K562 (cell line): ENCODE data around the gene MBOAT7.

Source experiments
- CREB3L1 ChIP-seq: fragments of 450-650 bp; IDR thresholded peaks from 2 replicates; pipeline ENCODE4 v1.6.1; 2014; ENCODE audit warnings: low read depth, mild to moderate bottlenecking, moderate library complexity, borderline replicate concordance
- E2F6 ChIP-seq, 2 experiments: IDR thresholded peaks; 2 replicates each; pipeline ENCODE4 v1.6.1; 2011; ENCODE audit warnings: borderline replicate concordance in 1 of 2, control low read depth in 1 of 2, low read depth in 1 of 2, low read length in 1 of 2, mild to moderate bottlenecking in 1 of 2, mixed read lengths in 1 of 2, moderate library complexity in 1 of 2; ENCODE audit not compliant: insufficient read depth in 1 of 2, insufficient read length in 1 of 2, poor library complexity in 1 of 2, severe bottlenecking in 1 of 2; ENCODE audit errors: extremely low read depth in 1 of 2
- ETV1 ChIP-seq: fragments of 450-650 bp; conservative IDR thresholded peaks from 2 replicates; pipeline ENCODE4 v1.6.1; 2016; ENCODE audit warnings: missing genetic modification characterization, control low read depth, low read depth, missing compliant biosample characterization
- FOXM1 ChIP-seq, 2 experiments: fragments of 450-650 bp in 1 of 2; sonication (generic) in 1 of 2; formaldehyde crosslinking in 1 of 2; IDR thresholded peaks; 2 replicates each; pipeline versions ENCODE4 v1.6.1 to v1.9.0; 2017 to 2022; ENCODE audit warnings: low read depth in 2 of 2, mild to moderate bottlenecking in 2 of 2, missing genetic modification reagents in 1 of 2, moderate library complexity in 1 of 2
- HMBOX1 ChIP-seq: sonication (generic); IDR thresholded peaks from 2 replicates; pipeline ENCODE4 v1.6.1; 2016
- JUN ChIP-seq, 2 experiments: sonication (generic) in 1 of 2; formaldehyde crosslinking in 1 of 2; IDR thresholded peaks; 2 replicates each; pipeline versions ENCODE4 v1.6.1 to v1.8.0; 2012 to 2022; ENCODE audit warnings: borderline replicate concordance in 2 of 2, mild to moderate bottlenecking in 2 of 2, improper control_type of control experiment in 1 of 2, low read depth in 1 of 2, low read length in 1 of 2, missing genetic modification reagents in 1 of 2
- NFE2L1 ChIP-seq: fragments of 450-650 bp; IDR thresholded peaks from 2 replicates; pipeline ENCODE4 v1.6.1; 2016; ENCODE audit warnings: missing genetic modification characterization, low read depth, mild to moderate bottlenecking, missing compliant biosample characterization, moderate library complexity, borderline replicate concordance
- POLR3G ChIP-seq: IDR thresholded peaks from 2 replicates; pipeline ENCODE4 v1.6.1; 2011; ENCODE audit not compliant: insufficient read length, insufficient replicate concordance; ENCODE audit errors: extremely low read depth
- RBM14 ChIP-seq: fragments of 200-400 bp; formaldehyde crosslinking; IDR thresholded peaks from 2 replicates; pipeline ENCODE4 v1.6.1; 2018; ENCODE audit warnings: low read depth, mild to moderate bottlenecking, low read length, moderate library complexity, borderline replicate concordance; ENCODE audit not compliant: insufficient read depth
- TARDBP ChIP-seq: fragments of 450-650 bp; IDR thresholded peaks from 2 replicates; pipeline ENCODE4 v1.6.1; 2016

GRCh38 chr19:54151362-54152035, 37.9 kb downstream of the MBOAT7 start:
- no peak for TF ChIP-seq NFE2L1 (tag)
- no peak for TF ChIP-seq CREB3L1
- TF ChIP-seq TARDBP: no peak
- TF ChIP-seq E2F6 (IDR thresholded peaks at IDR 0.05; ENCODE audit: borderline replicate concordance in 1 of 2, extremely low read depth in 1 of 2, insufficient read depth in 1 of 2, insufficient read length in 1 of 2, low read depth in 1 of 2, low read length in 1 of 2, poor library complexity in 1 of 2, severe bottlenecking in 1 of 2): no peak
- TF ChIP-seq RBM14: no peak
- TF ChIP-seq FOXM1 (IDR thresholded peaks at IDR 0.05; ENCODE audit: low read depth): no peak
- no peak for TF ChIP-seq FOXM1 (CRISPR knock-in tag; IDR thresholded peaks at IDR 0.05; ENCODE audit: low read depth)
- no peak for TF ChIP-seq POLR3G
- no peak for TF ChIP-seq ETV1 (tag)
- no peak for TF ChIP-seq JUN (IDR thresholded peaks at IDR 0.05; ENCODE audit: borderline replicate concordance, low read depth, low read length)
- TF ChIP-seq JUN (CRISPR knock-in tag; IDR thresholded peaks at IDR 0.05; ENCODE audit: borderline replicate concordance): no peak
- TF ChIP-seq HMBOX1: no peak
